NT2/D1 (cell line): Measurements from ENCODE around the gene RBCK1.

ENCODE experiments used
- DNase-seq: peaks from one replicate; pipeline ENCODE4 v3.0.0-alpha.2; 2011; ENCODE audit warnings: low read depth, low spot score
- H3K27me3 ChIP-seq: 2 replicates; pipeline ENCODE4 v1.6.0; 2011; ENCODE audit warnings: mild to moderate bottlenecking; ENCODE audit not compliant: insufficient read length, insufficient read depth
- H3K36me3 ChIP-seq: 2 replicates; pipeline ENCODE4 v1.6.1; 2011; ENCODE audit warnings: mild to moderate bottlenecking, low read length, mixed read lengths; ENCODE audit not compliant: insufficient read depth, insufficient read length
- H3K4me1 ChIP-seq: 2 replicates; pipeline ENCODE4 v1.5.1; 2011; ENCODE audit not compliant: insufficient read depth, insufficient read length
- H3K4me3 ChIP-seq: 2 replicates; pipeline ENCODE4 v1.5.1; 2011; ENCODE audit warnings: low read depth; ENCODE audit not compliant: insufficient read length
- H3K9ac ChIP-seq: 2 replicates; pipeline ENCODE4 v1.6.0; 2011; ENCODE audit warnings: low read depth; ENCODE audit not compliant: insufficient read length
- H3K9me3 ChIP-seq: 2 replicates; pipeline ENCODE4 v1.5.1; 2011; ENCODE audit warnings: mild to moderate bottlenecking, low read length; ENCODE audit not compliant: insufficient read depth
- SUZ12 ChIP-seq: IDR thresholded peaks from 2 replicates; pipeline ENCODE4 v1.6.1; 2011; ENCODE audit not compliant: insufficient read length, insufficient read depth; ENCODE audit errors: extremely low read depth
- YY1 ChIP-seq: IDR thresholded peaks from 2 replicates; pipeline ENCODE4 v1.6.1; 2011; ENCODE audit not compliant: insufficient read length, insufficient read depth
- ZNF274 ChIP-seq: IDR thresholded peaks from 2 replicates; pipeline ENCODE4 v1.6.1; 2011; ENCODE audit warnings: mild to moderate bottlenecking, low read depth, low read length

Gene RBCK1

GRCh38 chr20:407953-408842 lies at the start of gene RBCK1:
Gene RBCK1, plus strand, starts transcription at chr20:408299. Its CDS starts 459 bp downstream, at chr20:408758.
- Histone ChIP-seq H3K4me3 (peak within 1 kb of the TSS; percentile 94), H3K9ac (peak within 1 kb of the TSS; percentile 92), H3K9me3 (peaks cover 12% of the 10 kb centered on the region; the same call in 1 of the 2 replicates), H3K27me3 (no peaks in the 10 kb centered on the region), H3K4me1 (peaks cover 2% of the 10 kb centered on the region), H3K36me3 (peaks cover 27% of the 10 kb centered on the region)
- TF ChIP-seq YY1 (no peak), SUZ12 (no peak), ZNF274 (no peak)
- DNase-seq = peak; percentile 39

GRCh38 chr20:358891-359555 lies 49.1 kb upstream of the RBCK1 start:
- Histone ChIP-seq H3K9ac (no peak overlapping the region), H3K4me3 (no peak overlapping the region), H3K4me1 (peaks cover 4% of the 10 kb centered on the region), H3K36me3 (peaks cover 4% of the 10 kb centered on the region), H3K27me3 (no peaks in the 10 kb centered on the region), H3K9me3 (no peaks in the 10 kb centered on the region)
- DNase-seq = no peak
- TF ChIP-seq SUZ12 (no peak), YY1 (no peak), ZNF274 (no peak)

GRCh38 chr20:361561-361960 lies 46.5 kb upstream of the RBCK1 start:
- peaks cover 2% of the 10 kb centered on the region for H3K36me3 ChIP-seq
- no peaks in the 10 kb centered on the region for H3K4me1 ChIP-seq
- H3K9me3 ChIP-seq = no peaks in the 10 kb centered on the region
- TF ChIP-seq ZNF274 (no peak), YY1 (no peak), SUZ12 (no peak)
- DNase-seq = no peak
- no peak overlapping the region for H3K4me3 ChIP-seq
- H3K27me3 ChIP-seq = no peaks in the 10 kb centered on the region
- no peak overlapping the region for H3K9ac ChIP-seq

GRCh38 chr20:362271-363254 lies 45.5 kb upstream of the RBCK1 start:
- TF ChIP-seq SUZ12 (no peak), ZNF274 (no peak), YY1 (no peak)
- Histone ChIP-seq H3K27me3 (no peaks in the 10 kb centered on the region), H3K9me3 (no peaks in the 10 kb centered on the region), H3K4me3 (no peak overlapping the region), H3K4me1 (no peaks in the 10 kb centered on the region), H3K36me3 (no peaks in the 10 kb centered on the region), H3K9ac (no peak overlapping the region)
- DNase-seq = no peak

- H3K9me3 ChIP-seq = no peaks in the 10 kb centered on the region
- no peak overlapping the region for H3K9ac ChIP-seq
- H3K4me1 ChIP-seq = no peaks in the 10 kb centered on the region
- H3K27me3 ChIP-seq = no peaks in the 10 kb centered on the region
- H3K4me3 ChIP-seq = no peak overlapping the region
- no peak for TF ChIP-seq ZNF274
- no peak for TF ChIP-seq YY1
- TF ChIP-seq SUZ12 = no peak
- no peak for DNase-seq
- no peaks in the 10 kb centered on the region for H3K36me3 ChIP-seq
These were observed 44.6 kb upstream of the RBCK1 start for GRCh38 chr20:363319-364078.

GRCh38 chr20:364905-365794 lies 42.9 kb upstream of the RBCK1 start:
- no peaks in the 10 kb centered on the region for H3K4me1 ChIP-seq

More at GRCh38 chr20:364905-365794, 42.9 kb upstream of the RBCK1 start:
- no peaks in the 10 kb centered on the region for H3K9me3 ChIP-seq
- no peak for DNase-seq
- no peaks in the 10 kb centered on the region for H3K27me3 ChIP-seq
- H3K4me3 ChIP-seq = no peak overlapping the region
- no peak for TF ChIP-seq ZNF274
- no peak for TF ChIP-seq SUZ12
- TF ChIP-seq YY1 = no peak
- H3K9ac ChIP-seq = no peak overlapping the region
- H3K36me3 ChIP-seq = no peaks in the 10 kb centered on the region
